H4 (cell line): ENCODE data around the gene DUSP12. TPM values are rescaled to one million over a fixed set of nuclear protein-coding genes. Genes with fewer than 3 reads are reported as not detected.
"Not testable (repeated sequence)": the region's sequence is repeated elsewhere in the genome, so short reads cannot be mapped to it uniquely, and the experiment has no call there.

Source experiments
- DNase-seq: peaks from one replicate; pipeline ENCODE4 v3.0.0-alpha.2; 2015; ENCODE audit warnings: low spot score
- total RNA-seq: library from RNA; depleted of rRNA; stranded (reverse); fragments of >200 nt; shearing (Covaris generic); gene quantifications from 2 replicates; pipeline ENCODE4 v1.2.3, GENCODE V29; 2014; rRNA removed

The DUSP12 gene
- 42.5 and 44.2 TPM in 2 replicates for total RNA-seq

GRCh38 chr1:161749509-161750407, at the start of gene DUSP12:
DUSP12 (plus strand) TSS chr1:161749786; CDS start chr1:161749802, 16 bp downstream.
- peak; percentile 93 for DNase-seq

- DNase-seq = no peak
These were observed 47.3 kb upstream of the DUSP12 start for GRCh38 chr1:161702250-161702649.

GRCh38 chr1:161705537-161705936, 44.0 kb upstream of the DUSP12 start:
- DNase-seq = no peak

GRCh38 chr1:161706113-161706481, 43.5 kb upstream of the DUSP12 start:
- DNase-seq = no peak

GRCh38 chr1:161706482-161707347, 42.9 kb upstream of the DUSP12 start, which contains the start of gene FCRLA:
FCRLA (plus strand) TSS chr1:161707229; CDS start chr1:161707265, 36 bp downstream.
- peak; percentile 61 for DNase-seq

- no peak for DNase-seq
These were observed 42.1 kb upstream of the DUSP12 start for GRCh38 chr1:161707503-161707902.

GRCh38 chr1:161709373-161709772, 40.2 kb upstream of the DUSP12 start:
- no peak for DNase-seq

GRCh38 chr1:161710560-161710959, 39.0 kb upstream of the DUSP12 start:
- no peak for DNase-seq

- DNase-seq = no peak
These were observed 30.8 kb upstream of the DUSP12 start for GRCh38 chr1:161718559-161719324.

GRCh38 chr1:161719325-161719611, 30.3 kb upstream of the DUSP12 start:
- no peak for DNase-seq

GRCh38 chr1:161720422-161720821, 29.2 kb upstream of the DUSP12 start:
- no peak for DNase-seq

GRCh38 chr1:161720956-161721737, 28.4 kb upstream of the DUSP12 start, which contains the start of gene FCRLB:
FCRLB (plus strand) TSS chr1:161721544; CDS start chr1:161722673, 1,129 bp downstream.
- DNase-seq = no peak

GRCh38 chr1:161721738-161722343, 27.7 kb upstream of the DUSP12 start:
- peak; percentile 45 for DNase-seq

GRCh38 chr1:161722406-161722805, 27.2 kb upstream of the DUSP12 start:
- no peak for DNase-seq

- DNase-seq = no peak
These were observed 26.0 kb upstream of the DUSP12 start for GRCh38 chr1:161723459-161724141.

- not testable (repeated sequence) for DNase-seq
These were observed 24.2 kb upstream of the DUSP12 start for GRCh38 chr1:161725258-161725907.

GRCh38 chr1:161725908-161726472, 23.6 kb upstream of the DUSP12 start:
- DNase-seq = no peak

- peak; percentile 78 for DNase-seq
These were observed 22.9 kb upstream of the DUSP12 start for GRCh38 chr1:161726473-161727255.
